Left kidney (tissue), 8 donors: ENCODE measurements around the gene TNFRSF4. TPM values are rescaled to one million over a fixed set of nuclear protein-coding genes. Genes with fewer than 3 reads are reported as not detected.
"Not testable (repeated sequence)": the region's sequence is repeated elsewhere in the genome, so short reads cannot be mapped to it uniquely, and the experiment has no call there.

Experiments
- DNase-seq: peaks from one replicate; pipeline ENCODE4 v3.0.0-alpha.2; 2013
- long read RNA-seq, 8 donors: transcript quantifications; one replicate each; lab custom pipeline, GENCODE V29; 2026
- polyA plus RNA-seq: library from polyadenylated mRNA; unstranded; fragments of 120-200 nt; gene quantifications from one replicate; pipeline ENCODE4 v1.2.1, GENCODE V29; 2013; ENCODE audit not compliant: insufficient read length

The TNFRSF4 gene
- 1.0 TPM for polyA plus RNA-seq
- long read RNA-seq, donor 1, partial matches to known transcripts, result 0 of 2 reads
- long read RNA-seq, donor 1, other reads (novel, unspliced or antisense), result 0 of 2 reads
- long read RNA-seq, donor 2, result 0 reads
- long read RNA-seq, donor 3, partial matches to known transcripts, result 0 of 2 reads
- long read RNA-seq, donor 3, other reads (novel, unspliced or antisense), result 0 of 2 reads
- long read RNA-seq, donor 4, result 0 reads
- long read RNA-seq, donor 5, partial matches to known transcripts, result 0 of 2 reads
- long read RNA-seq, donor 5, other reads (novel, unspliced or antisense), result 0 of 2 reads
- long read RNA-seq, donor 6, result 0 reads
- long read RNA-seq, donor 7, result 0 reads
- long read RNA-seq, donor 8, result 0 reads

DNA sequence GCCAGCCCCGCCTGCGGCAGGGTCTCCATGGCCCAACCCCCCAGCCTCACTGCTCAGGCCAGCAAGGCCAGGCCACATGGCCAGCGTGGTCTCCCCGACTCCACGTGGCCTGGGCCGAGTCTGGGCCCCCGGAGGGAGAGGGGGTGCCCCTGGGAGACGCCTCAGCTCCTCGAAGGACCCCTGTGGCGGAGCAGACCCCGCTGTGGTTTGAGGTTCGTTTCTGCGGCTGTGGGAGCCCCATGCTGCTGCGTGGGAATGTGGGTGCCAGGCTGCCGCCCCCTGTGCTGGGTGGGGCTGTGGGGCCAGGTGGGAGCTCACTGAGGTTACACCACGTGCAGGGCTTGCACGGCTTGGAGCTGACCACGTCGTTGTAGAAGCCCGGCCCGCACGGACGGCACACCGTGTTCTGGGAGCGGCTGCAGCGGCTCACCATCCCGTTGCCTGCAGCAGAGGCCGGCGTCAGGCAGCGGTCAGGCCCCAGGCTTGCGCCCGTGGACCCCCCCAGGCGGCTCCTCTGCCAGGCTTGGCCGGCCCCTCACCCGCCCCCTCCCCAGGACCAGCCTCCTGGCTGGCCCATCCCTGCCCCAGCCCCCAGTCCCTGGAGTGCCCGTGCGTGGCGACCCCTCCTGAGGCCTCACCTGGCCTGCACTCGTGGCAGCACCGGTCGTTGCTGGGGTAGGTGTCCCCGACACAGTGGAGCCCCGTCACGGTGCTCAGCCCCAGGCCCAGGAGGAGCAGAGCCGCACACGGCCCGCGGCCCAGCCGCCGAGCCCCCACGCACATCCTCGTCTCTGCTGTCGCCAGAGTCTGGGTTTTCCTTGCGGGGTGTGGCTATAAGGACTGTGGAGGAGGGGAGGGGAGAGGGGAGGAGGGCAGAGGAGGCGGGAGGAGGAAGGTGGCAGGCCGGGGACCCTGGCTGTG lies at the start of gene TNFRSF4:
Gene TNFRSF4, minus strand, starts transcription at position 809 of the 921 bp plus-strand sequence. Its CDS starts 26 bp downstream, at position 783.
- DNase-seq, result no peak

DNA sequence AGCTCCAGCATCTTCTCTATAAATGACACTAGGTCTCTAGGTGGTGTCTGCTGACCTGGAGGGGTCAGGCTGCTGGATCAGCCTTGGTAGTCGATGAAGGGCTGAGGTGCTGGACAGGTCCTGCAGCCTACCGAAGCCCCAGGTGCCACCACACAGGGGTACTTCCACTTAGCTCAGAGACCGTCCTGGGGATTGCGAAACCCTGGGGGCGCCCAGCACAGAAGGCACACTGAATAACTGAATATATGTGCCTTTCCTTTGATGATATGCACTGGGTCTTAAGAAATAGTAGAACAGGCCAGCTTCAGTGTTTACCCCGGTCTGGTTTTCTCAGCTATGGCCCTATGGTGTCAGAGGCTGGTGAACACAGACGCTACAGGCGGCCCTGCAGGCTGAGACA lies 48.8 kb upstream of the TNFRSF4 start:
- DNase-seq, result no peak

DNA sequence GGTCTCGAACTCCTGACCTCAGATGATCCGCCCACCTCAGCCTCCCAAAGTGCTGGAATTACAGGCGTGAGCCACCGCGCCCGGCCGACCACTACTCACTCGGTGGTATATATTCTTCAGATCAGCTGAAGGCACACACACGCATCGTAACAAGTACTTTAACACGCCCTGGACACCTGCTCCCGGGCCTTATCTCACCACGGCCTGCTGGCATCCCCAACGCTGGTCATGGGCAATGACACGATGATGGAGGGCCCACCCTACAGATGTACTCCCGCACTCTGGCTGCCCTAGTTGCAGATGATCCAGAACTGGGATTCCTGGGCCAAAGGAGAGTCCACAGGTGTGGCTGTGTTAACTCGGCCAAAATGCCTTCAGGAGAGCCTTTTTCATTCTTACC lies 48.1 kb upstream of the TNFRSF4 start:
- no peak for DNase-seq

DNA sequence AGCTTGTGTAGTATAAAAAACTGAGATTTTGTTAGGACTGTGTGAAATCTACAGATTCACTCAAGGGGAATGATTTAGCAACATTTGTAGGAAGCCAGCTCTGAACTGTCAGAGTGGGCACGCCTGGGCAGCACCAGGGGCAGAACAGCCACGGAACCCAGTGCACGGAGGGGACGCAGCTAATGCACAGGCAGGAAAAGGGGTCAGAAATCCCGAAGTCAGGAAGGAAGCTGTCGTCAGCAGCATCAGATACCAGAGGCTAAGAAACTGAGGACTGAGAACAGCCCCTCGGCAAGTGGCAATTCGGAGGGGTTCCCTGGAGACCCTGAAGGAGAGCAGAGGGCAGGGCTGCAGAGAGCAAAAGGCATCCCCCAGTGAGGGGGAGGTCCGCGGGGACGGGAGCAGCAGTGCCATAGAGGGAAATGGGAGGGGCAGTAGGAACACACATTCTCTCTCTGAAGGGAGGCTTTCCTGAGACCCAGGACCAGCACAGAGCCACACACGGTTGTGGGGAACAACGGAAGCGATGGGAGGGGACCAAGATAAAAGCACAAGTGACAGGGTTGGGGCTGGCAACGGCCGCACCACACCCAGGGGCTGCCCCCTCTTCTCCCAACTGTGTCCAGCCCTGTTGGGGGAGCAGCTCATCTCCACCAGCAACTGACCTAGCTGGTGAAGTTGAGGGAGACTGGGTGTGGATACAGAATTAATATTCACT lies 47.0 kb upstream of the TNFRSF4 start:
- DNase-seq, result no peak

DNA sequence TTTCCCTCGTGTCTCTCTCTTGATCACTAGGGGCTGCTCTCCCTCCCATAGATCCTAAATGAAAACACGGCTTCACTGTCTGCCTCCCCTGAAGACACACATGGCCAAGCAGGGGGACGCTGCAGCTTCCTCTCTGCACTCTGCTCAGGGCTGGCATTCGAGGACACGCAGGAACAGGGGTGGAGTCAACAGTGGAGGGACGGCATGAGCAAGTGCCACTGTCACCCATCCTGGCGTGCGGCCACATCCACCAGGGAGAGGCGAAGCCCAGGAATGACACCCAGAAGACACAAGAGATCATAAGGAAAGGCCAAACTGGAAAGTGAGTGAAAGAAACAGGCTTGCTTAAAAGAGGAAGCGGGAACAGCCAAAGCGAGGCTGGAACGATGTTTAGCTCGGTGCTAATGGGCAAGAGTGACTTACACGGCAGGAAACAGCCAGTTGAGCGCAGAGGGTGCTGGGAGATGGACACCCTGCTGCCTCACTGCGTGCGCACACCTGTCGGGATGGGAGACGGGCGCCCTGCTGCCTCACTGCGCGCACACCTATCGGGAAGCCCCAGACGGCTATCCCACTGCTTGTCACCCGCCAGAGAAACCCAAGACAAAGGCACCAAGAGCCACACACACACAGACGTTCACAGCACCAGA lies 46.1 kb upstream of the TNFRSF4 start:
- no peak for DNase-seq

DNA sequence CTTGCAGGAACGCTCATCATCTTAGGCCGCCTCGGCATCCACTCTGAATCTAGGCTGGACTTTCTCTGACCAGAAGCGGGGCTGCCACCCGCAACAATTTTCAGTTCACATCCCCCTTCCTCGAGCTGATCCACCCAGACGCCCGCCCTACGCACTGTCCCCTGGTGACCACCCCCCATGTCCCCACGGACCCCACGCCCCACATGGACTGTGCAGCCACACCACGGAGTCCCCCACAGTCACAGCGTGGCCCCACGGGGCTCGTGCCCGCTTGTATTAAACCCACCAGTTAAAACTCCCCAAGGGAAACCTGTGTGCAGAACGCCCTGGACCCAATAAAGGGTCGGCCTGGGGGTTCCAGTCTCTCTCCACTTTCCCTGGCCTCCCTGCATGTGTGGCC lies 45.6 kb upstream of the TNFRSF4 start:
- no peak for DNase-seq

DNA sequence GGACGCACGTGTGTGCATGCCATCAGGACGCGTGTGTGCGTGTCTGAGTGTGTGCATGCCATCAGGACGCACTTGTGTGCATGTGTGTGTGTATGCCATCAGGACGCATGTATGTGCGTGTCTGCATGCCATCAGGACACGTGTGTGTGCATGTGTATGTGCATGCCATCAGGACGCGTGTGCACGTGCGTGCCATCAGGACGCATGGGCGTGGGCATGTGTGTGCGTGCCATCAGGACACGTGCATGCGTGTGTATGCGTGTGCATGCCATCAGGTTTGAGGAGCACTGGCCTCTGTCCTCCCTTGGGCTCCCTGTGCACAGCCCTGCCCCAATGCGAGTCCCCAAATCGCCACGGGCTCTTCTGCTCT lies 45.2 kb upstream of the TNFRSF4 start:
- no peak for DNase-seq

DNA sequence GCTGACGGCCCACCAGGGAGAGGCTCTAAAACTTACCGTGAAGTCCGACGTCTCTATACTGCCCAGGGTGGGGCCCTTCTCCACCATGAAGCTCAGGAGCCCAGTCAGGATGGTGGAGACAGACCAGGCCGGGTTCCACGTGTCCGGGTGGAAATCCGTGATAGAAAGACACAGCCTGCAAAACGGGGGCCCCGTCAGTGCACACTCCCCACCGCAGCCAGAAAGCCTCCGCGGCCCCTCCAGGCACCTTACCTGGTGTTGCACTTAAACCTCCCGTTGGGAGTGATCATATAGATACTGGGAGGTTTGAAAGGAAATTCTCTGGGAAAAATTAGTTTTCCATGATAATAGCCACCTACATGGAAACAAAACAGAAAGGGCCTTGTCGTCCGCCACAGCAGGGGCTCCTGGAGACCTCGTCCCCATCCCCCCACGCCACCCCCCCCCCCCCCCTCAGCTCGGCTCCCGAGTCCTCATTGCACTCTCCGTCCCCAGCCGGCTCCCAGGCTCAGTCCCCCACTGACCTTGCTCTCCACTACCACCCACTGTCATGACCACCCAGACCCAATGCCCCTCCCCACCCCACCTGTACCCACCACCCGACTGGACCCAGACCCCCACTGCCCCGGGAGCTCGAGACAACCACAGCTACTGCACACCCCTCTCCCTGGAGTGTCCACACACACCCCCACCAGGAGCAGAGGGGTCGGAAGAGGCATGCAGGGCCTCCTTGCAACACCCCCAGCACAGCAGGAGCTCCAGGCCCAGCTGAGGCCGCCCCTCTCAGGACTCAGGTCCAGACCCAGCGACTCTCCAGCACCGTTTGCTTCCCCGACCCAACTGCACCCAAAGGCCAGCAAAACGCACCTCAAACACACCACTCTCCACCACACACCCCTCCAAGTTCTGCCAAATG lies 43.3 kb upstream of the TNFRSF4 start:
- no peak for DNase-seq

DNA sequence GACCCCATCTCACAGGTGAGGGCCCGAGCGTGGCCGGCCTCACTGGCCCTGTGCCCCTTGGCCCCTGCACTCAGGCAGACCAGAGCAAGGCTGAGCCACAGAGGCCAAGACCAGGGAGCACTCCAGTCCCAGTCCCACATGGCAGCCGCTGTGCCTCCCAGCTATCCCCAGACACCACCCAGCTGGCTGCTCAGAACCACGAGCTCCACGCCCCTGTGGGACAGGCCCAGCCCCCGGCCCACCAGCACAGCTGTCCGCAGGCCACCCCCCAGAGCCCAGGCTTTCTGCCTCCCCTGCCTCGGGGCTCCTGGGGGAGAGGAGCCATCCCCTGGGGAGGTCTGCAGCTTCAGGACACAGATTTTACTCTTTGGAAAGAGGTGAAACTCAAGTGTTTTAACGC lies 41.7 kb upstream of the TNFRSF4 start:
- no peak for DNase-seq

DNA sequence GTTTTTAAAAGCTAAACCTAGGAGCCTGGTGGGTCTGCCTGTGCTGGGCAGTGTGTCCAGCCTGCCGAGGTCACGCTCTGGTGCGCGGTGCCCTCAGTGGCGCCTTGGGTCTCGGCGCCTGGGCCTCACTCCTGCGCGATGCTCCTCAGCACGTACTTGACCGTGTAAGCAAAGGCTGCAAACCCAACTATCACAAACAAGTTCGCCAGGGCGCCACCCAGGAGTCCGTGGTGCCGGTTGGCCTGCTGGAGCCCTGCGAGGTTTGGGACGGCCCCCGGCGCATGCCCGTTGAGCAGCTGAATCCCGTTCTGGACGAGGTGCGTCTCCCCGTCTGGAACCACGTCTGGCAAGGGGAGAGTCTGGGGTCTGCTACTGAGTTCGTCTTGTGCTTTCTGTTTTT lies 41.1 kb upstream of the TNFRSF4 start:
- DNase-seq, result no peak

DNA sequence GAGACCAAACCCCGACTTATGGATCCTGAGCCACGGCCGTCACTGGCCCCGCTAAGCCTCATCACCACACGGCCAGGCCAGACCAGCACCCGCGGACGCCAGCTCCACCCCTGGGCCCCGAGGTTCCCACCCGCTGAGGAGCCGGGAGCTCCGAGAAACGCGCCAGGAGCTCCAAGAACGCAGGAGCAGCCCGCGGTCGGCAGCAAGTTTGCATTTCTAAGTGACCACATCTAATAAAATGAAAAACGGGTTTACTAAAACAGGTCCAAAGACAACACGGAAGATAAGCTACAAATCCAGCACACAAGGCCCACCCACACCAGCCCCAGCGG lies 40.7 kb upstream of the TNFRSF4 start:
- DNase-seq, result no peak

DNA sequence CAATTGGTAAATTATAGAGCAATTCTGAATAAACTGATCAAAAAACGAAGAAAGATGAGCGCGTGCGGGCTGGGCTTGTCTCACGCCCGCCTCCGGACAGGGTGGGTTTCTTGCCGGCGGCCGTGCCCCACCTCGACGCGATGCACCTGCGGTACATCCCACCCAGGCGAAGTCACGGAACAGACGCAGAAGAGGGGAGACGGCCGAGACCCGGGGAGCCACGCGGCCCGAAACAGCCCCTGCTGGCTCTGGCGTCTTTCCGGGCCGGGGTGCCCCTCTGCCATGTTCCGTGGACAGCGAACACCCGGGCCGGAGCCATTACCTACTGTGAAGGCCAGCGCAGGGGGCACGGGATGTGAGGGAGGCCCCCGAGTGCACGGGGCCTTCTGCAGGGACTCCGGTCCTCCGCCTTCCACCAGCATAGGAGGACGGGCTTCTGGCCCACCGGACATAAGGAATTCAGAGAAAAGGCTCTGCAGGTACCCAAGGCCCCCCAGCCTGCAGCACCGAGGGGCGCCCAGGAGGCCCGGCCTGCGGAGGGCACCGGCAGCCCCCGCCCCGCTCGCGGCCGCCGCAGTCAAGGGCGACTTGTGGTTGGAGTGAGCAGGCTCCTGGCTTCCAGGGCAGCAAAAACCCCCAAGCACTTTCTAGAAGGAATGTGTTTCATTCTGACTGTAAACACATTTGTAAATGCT lies 40.2 kb upstream of the TNFRSF4 start:
- no peak for DNase-seq

DNA sequence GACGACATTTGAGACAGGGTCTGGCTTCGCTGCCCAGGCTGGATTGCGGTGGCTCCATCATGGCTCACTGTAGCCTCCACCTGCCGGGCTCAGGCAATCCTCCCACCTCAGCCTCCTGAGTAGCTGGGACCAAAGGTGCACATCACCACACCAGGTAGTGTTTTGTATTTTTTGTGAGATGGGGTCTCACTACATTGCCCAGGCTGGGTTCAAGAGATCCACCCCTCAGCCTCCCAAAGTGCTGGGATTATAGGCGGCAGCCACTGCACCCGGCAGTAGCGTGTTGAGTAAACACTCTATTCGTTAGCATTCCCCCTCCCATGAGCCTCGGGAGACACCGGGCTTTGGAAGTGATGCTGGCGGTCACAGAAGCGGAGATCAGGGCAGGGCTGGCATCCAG lies 39.4 kb upstream of the TNFRSF4 start:
- no peak for DNase-seq

DNA sequence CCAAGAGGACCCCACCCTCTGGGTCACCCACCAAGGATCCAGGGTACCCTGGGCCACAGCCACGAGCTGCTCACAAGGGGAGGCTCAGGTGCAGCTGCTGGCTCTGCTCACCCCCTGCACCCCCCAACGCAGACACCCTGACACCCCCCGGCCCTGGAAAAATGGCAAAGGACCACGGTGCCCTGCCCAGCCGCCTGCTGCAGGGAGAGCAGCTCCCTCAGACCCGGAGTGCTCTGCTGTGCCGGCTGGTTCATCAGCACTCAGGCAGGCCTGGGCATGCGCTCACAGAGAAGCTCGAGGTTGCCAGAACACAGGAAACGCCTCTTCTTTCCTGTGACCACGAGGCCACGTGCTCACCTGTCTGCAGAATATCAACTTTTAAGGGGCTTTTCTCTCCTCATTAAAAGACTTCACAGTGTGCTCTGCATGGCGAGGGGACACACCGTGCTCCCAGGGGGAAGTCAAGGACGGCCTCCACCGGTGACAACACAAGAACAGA lies 36.9 kb upstream of the TNFRSF4 start:
- DNase-seq, result no peak

DNA sequence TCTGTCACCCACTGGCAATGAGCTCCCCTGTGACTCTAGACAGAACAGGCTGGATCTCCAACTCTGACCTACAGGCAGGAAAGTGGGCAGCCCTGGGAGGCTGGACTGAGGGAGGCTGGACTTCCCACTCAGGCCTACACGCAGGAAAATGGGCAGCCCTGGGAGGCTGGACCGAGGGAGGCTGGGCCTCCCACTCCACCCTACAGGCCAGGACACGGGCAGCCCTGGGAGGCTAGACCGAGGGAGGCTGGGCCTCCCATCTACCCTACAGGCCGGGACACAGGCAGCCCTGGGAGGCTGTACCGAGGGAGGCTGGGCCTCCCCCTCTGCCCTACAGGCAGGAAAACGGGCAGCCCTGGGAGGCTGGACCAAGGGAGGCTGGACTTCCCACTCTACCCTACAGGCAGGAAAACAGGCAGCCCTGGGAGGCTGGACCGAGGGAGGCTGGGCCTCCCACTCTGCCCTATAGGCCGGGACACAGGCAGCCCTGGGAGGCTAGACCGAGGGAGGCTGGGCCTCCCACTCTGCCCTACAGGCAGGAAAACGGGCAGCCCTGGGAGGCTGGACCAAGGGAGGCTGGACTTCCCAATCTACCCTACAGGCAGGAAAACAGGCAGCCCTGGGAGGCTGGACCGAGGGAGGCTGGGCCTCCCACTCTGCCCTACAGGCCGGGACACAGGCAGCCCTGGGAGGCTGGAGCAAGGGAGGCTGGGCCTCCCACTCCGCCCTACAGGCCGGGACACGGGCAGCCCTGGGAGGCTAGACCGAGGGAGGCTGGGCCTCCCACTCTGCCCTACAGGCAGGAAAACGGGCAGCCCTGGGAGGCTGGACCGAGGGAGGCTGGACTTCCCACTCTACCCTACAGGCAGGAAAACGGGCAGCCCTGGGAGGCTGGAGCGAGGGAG lies 34.3 kb upstream of the TNFRSF4 start:
- DNase-seq, result not testable (repeated sequence)

DNA sequence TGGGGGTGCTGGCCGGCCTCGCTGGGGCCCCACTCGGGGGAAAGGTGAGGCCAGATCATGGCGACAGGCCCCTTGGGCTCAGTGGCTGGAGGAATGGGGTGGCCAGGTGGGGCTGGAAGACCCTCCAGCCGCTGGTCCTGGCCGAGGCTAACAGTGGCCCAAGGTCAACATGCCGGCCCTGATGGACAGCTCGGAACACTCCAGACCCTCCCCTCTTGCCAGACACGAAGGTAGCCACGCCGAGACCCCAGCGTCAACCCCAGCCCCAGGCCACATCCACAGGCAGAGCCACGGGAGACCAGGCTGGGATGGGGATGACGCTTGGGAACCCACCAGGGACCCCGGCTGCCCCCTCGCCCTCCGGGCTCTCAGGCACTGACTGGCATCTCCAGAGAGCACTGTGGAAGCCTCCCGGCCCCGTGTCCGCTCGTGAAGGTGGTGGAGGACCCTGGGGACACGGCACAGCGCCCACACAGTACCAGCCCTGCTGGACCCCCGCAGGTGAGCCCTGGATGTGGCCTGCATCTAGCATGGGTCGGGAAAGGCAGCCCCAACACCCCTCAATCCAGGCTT lies 33.5 kb upstream of the TNFRSF4 start:
- DNase-seq, result no peak

DNA sequence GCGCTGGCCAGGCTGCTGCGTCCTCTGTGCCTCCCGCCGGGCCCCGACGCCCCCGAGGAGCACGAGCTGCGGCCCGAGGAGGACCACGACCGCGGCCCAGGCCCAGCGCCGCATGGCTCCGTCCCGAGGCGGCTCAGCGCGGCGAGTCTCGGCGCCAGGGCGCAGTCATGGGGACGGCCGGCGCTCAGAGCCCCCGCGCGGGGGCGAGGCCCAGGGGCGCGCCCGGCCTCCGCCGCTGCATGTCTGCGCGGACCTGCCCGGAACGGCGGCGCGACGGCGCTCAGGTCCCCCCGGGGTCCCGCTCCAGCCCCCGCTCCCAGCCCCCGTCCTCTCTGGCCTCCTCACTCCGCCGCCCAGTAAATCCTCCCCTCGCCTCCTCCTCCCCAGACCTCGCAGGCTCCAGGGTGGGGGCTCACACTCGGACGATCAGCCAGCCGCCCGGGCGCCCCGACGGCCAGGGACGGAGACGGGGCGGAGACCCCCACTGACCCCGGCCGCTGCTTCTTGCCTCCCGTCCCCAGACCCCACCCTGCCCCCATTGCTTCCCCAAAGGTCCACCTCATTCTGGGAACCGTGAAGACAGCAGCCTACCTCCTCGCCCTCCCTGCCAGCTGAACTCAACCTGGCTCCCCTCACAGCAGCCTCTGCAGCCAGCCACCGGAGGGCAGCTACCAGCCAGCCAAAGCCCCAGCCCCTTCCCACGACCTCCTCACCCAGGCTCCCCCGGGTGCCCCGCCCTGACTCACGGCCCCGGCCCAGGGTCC lies 32.8 kb upstream of the TNFRSF4 start, which contains the start of gene C1QTNF12:
Gene C1QTNF12, minus strand, starts transcription at position 146 of the 764 bp plus-strand sequence. Its CDS starts 32 bp downstream, at position 114.
- no peak for DNase-seq
